Fibroblast of lung (primary cell): Measurements from ENCODE around the gene CTF1. TPM values are rescaled to one million over a fixed set of nuclear protein-coding genes. Genes with fewer than 3 reads are reported as not detected.

Source experiments
- DNase-seq, 2 donors: peaks; one replicate each; pipeline versions ENCODE4 v3.0.0 to v3.0.0-alpha.2; 2010; ENCODE audit warnings: low read depth in 2 of 2
- H2AFZ ChIP-seq: 2 replicates; pipeline ENCODE4 v1.5.1; 2012; ENCODE audit warnings: low read length, control low read depth, inconsistent platforms
- H3K27ac ChIP-seq: 2 replicates; pipeline ENCODE4 v1.5.1; 2011; ENCODE audit warnings: low read length, control low read depth; ENCODE audit not compliant: insufficient read depth
- H3K27me3 ChIP-seq: 2 replicates; pipeline ENCODE4 v1.5.1; 2011; ENCODE audit warnings: mild to moderate bottlenecking, low read length; ENCODE audit not compliant: control insufficient read depth, insufficient read depth
- H3K36me3 ChIP-seq: 2 replicates; pipeline ENCODE4 v1.5.1; 2011; ENCODE audit warnings: low read length; ENCODE audit not compliant: control insufficient read depth, insufficient read depth
- H3K4me1 ChIP-seq: 2 replicates; pipeline ENCODE4 v1.5.1; 2011; ENCODE audit warnings: low read length; ENCODE audit not compliant: control insufficient read depth, insufficient read depth; ENCODE audit errors: extremely low read depth
- H3K4me2 ChIP-seq: 2 replicates; pipeline ENCODE4 v1.5.1; 2011; ENCODE audit warnings: low read length, control low read depth; ENCODE audit not compliant: insufficient read depth; ENCODE audit errors: extremely low read depth
- H3K4me3 ChIP-seq, 4 experiments: fragments of 200-600 bp in 1 of 4; sonication (generic) in 1 of 4; replicated peaks in 1 of 4; 2 replicates each; pipeline ENCODE4 v1.5.1; 2011 to 2016; ENCODE audit warnings: low read length in 4 of 4, low read depth in 3 of 4, mild to moderate bottlenecking in 3 of 4, control low read depth in 2 of 4, inconsistent platforms in 1 of 4, mixed read lengths in 1 of 4; ENCODE audit not compliant: insufficient read depth in 1 of 4; ENCODE audit errors: control extremely low read depth in 1 of 4
- H3K79me2 ChIP-seq: 2 replicates; pipeline ENCODE4 v1.5.1; 2012; ENCODE audit warnings: mild to moderate bottlenecking, low read length, inconsistent platforms; ENCODE audit not compliant: control insufficient read depth, insufficient read depth
- H3K9ac ChIP-seq: 2 replicates; pipeline ENCODE4 v1.5.1; 2011; ENCODE audit warnings: mild to moderate bottlenecking, low read length, control low read depth; ENCODE audit not compliant: insufficient read depth
- H3K9me3 ChIP-seq: 2 replicates; pipeline ENCODE4 v1.5.1; 2012; ENCODE audit warnings: low read depth, low read length; ENCODE audit not compliant: control insufficient read depth, insufficient read depth
- H4K20me1 ChIP-seq: 2 replicates; pipeline ENCODE4 v1.5.1; 2011; ENCODE audit warnings: low read length; ENCODE audit not compliant: control insufficient read depth, insufficient read depth; ENCODE audit errors: extremely low read depth
- EZH2 ChIP-seq: IDR thresholded peaks from 2 replicates; pipeline ENCODE4 v1.5.1; 2012; ENCODE audit warnings: low read length, control low read depth, mild to moderate bottlenecking; ENCODE audit errors: missing control alignments
- polyA plus RNA-seq, 2 donors: library from polyadenylated mRNA; depleted of rRNA in 1 of 2; stranded (reverse) in 1 of 2; unstranded in 1 of 2; fragments of >200 nt; gene quantifications; 2 replicates each; pipeline ENCODE4 v1.2.1, GENCODE V29; 2011 to 2012; ENCODE audit warnings: missing spikeins in 1 of 2
- total RNA-seq: library from RNA; depleted of rRNA; stranded (reverse); fragments of >200 nt; gene quantifications from 2 replicates; pipeline ENCODE4 v1.2.1, GENCODE V29; 2014
- TF ChIP-seq, protein P1 (sequence below), 2 donors: IDR thresholded peaks in 1 of 2; conservative IDR thresholded peaks in 1 of 2; 1 replicate in 1 of 2; 2 replicates in 1 of 2; pipeline ENCODE4 v1.5.1; 2011 to 2012; ENCODE audit warnings: low read length in 2 of 2, control low read depth in 1 of 2, inconsistent platforms in 1 of 2, low read depth in 1 of 2, mild to moderate bottlenecking in 1 of 2

The CTF1 gene
- total and polyA plus RNA-seq, 2 donors (not counting 1 experiment from before 2014, with no cell fraction given) = 5.3 to 8.8 TPM

DNA sequence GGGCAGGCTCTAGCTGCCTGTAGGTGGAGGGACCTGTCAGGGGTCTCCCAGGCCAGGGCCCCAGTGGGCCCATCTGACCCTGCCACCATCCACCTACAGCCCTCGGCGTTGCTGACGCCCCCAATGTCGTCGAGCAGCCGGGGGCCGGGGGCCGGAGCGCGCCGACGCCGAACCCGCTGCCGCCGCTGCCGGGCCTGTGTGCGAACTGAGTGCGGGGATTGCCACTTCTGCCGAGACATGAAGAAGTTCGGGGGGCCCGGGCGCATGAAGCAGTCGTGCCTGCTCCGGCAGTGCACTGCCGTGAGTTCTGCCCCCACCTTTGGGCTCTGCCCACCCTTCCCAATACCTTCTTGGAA, 29.2 kb downstream of the CTF1 start:
- Histone ChIP-seq H3K4me2 (no peak overlapping the region), H3K9ac (no peak overlapping the region), H3K9me3 (no peaks in the 10 kb centered on the region), H3K36me3 (peaks cover 8% of the 10 kb centered on the region), H3K4me1 (no peaks in the 10 kb centered on the region), H3K27ac (no peak overlapping the region), H3K79me2 (no peaks in the 10 kb centered on the region), H2AFZ (no peak overlapping the region), H3K27me3 (no peaks in the 10 kb centered on the region), H3K4me3 (peak overlapping the region in 1 of 4 experiments; percentile 69), H4K20me1 (no peaks in the 10 kb centered on the region)
- no peak for DNase-seq
- TF ChIP-seq, protein P1, sequence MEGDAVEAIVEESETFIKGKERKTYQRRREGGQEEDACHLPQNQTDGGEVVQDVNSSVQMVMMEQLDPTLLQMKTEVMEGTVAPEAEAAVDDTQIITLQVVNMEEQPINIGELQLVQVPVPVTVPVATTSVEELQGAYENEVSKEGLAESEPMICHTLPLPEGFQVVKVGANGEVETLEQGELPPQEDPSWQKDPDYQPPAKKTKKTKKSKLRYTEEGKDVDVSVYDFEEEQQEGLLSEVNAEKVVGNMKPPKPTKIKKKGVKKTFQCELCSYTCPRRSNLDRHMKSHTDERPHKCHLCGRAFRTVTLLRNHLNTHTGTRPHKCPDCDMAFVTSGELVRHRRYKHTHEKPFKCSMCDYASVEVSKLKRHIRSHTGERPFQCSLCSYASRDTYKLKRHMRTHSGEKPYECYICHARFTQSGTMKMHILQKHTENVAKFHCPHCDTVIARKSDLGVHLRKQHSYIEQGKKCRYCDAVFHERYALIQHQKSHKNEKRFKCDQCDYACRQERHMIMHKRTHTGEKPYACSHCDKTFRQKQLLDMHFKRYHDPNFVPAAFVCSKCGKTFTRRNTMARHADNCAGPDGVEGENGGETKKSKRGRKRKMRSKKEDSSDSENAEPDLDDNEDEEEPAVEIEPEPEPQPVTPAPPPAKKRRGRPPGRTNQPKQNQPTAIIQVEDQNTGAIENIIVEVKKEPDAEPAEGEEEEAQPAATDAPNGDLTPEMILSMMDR (conservative IDR thresholded peaks at IDR 0.05 in 1 of 2, IDR thresholded peaks at IDR 0.05 in 1 of 2; ENCODE audit: low read depth in 1 of 2, low read length in 2 of 2) = no peak
- no peak for TF ChIP-seq EZH2

DNA sequence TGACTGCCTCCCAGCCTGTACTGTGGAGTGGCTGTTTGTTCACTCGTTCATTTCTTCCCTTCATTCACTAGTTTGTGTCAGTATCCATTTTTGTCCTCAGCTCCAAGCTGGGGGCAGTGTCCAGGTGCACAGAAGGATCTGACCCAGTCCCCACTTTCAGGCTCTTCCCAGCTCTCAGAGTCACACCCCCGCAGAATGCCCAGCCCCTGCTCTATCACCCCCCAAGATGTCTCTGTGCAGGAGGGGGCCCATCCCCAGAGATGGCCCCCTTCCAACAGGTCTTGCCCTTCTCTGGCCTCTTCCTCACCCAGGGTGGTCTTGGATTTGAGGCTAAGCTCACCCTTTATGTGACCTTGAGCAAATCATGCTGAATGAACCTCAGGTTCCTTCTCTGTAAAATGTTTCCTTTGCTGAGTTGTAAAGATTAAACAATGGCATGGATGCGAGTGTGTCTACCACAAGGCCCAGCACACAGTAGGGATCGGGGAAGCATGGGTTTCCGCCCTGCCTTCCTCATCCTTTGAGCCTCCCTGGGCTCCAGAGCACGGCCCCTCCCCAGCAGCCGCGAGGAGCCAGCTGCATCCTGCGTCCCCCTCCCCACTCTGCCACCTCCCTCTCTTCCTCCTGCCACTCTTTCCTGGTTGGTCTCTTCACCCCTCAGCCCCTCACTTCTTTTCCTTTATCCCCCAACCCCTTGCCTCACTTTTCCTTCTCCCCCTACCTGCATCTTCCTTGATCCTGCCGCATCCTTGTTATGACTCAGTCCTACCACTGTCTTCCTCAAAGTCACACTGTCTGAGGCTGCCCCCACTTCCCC, 29.8 kb downstream of the CTF1 start:
- Histone ChIP-seq H3K9ac (no peak overlapping the region), H4K20me1 (no peaks in the 10 kb centered on the region), H3K4me2 (no peak overlapping the region), H3K36me3 (peaks cover 10% of the 10 kb centered on the region), H2AFZ (no peak overlapping the region), H3K27ac (no peak overlapping the region), H3K27me3 (no peaks in the 10 kb centered on the region), H3K9me3 (no peaks in the 10 kb centered on the region), H3K79me2 (no peaks in the 10 kb centered on the region), H3K4me1 (no peaks in the 10 kb centered on the region), H3K4me3 (no peak overlapping the region)
- TF ChIP-seq EZH2 = no peak
- TF ChIP-seq, protein P1 (conservative IDR thresholded peaks at IDR 0.05 in 1 of 2, IDR thresholded peaks at IDR 0.05 in 1 of 2; ENCODE audit: low read depth in 1 of 2, low read length in 2 of 2) = no peak
- DNase-seq = no peak

DNA sequence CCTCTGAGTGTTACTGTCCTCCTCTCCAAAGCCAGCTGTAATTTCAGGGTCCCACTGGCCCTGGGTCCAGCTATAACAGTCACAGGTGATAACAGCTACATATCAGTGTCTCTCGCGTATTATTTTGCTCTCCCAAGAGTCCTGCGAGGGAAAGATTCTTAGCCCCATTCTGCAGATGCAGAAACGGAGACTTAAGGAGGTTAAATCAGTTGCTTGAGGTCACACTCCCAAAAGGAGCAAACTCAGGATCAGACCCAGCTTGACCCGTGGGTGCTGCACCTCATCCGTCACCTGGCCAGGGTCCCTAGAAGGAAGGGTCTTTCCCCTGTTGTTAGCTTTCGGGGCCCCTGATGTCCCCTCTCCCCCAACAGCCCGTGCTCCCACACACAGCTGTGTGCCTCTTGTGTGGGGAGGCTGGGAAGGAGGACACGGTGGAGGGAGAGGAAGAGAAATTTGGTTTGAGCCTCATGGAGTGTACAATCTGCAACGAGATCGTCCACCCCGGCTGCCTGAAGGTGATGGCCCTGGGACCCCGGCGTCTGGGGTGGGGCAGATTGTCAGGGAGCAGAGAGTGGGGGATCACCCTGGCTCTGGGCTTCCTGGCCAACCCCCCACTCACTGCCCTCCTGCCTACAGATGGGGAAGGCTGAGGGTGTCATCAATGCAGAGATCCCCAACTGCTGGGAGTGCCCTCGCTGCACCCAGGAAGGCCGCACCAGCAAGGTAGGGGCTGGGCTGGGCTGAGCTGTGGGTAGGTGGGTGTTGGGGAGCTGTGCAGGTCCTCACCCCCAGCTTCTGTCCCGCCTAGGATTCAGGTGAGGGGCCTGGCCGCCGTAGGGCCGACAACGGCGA, 30.7 kb downstream of the CTF1 start:
- Histone ChIP-seq H3K27ac (no peak overlapping the region), H3K4me2 (no peak overlapping the region), H3K4me3 (no peak overlapping the region), H3K4me1 (no peaks in the 10 kb centered on the region), H3K9me3 (no peaks in the 10 kb centered on the region), H3K36me3 (peaks cover 10% of the 10 kb centered on the region), H4K20me1 (no peaks in the 10 kb centered on the region), H3K9ac (no peak overlapping the region), H2AFZ (no peak overlapping the region), H3K79me2 (no peaks in the 10 kb centered on the region), H3K27me3 (no peaks in the 10 kb centered on the region)
- TF ChIP-seq EZH2 = no peak
- TF ChIP-seq, protein P1 (conservative IDR thresholded peaks at IDR 0.05 in 1 of 2, IDR thresholded peaks at IDR 0.05 in 1 of 2; ENCODE audit: low read depth in 1 of 2, low read length in 2 of 2) = no peak
- no peak for DNase-seq
